ENCODE measurements around the gene PCLO.

GRCh38 chr7:82745820-82746219 is 416.9 kb downstream of the PCLO start:
- TF ChIP-seq, protein P1, sequence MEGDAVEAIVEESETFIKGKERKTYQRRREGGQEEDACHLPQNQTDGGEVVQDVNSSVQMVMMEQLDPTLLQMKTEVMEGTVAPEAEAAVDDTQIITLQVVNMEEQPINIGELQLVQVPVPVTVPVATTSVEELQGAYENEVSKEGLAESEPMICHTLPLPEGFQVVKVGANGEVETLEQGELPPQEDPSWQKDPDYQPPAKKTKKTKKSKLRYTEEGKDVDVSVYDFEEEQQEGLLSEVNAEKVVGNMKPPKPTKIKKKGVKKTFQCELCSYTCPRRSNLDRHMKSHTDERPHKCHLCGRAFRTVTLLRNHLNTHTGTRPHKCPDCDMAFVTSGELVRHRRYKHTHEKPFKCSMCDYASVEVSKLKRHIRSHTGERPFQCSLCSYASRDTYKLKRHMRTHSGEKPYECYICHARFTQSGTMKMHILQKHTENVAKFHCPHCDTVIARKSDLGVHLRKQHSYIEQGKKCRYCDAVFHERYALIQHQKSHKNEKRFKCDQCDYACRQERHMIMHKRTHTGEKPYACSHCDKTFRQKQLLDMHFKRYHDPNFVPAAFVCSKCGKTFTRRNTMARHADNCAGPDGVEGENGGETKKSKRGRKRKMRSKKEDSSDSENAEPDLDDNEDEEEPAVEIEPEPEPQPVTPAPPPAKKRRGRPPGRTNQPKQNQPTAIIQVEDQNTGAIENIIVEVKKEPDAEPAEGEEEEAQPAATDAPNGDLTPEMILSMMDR (IDR thresholded peaks at IDR 0.05), result no peak
- TF ChIP-seq POLR2A (IDR thresholded peaks at IDR 0.05), result no peak
